HG03439 (cell line): ENCODE measurements around the gene CT47C1.
"Not testable (repeated sequence)": the region's sequence is repeated elsewhere in the genome, so short reads cannot be mapped to it uniquely, and the experiment has no call there.

Experiments
- ATAC-seq: cut with Tn5 transposase; IDR thresholded peaks from one replicate; pipeline ENCODE4 v1.9.1; 2021; ENCODE audit warnings: mild to moderate bottlenecking, moderate library complexity; ENCODE audit not compliant: unreplicated experiment

The CT47C1 gene

DNA sequence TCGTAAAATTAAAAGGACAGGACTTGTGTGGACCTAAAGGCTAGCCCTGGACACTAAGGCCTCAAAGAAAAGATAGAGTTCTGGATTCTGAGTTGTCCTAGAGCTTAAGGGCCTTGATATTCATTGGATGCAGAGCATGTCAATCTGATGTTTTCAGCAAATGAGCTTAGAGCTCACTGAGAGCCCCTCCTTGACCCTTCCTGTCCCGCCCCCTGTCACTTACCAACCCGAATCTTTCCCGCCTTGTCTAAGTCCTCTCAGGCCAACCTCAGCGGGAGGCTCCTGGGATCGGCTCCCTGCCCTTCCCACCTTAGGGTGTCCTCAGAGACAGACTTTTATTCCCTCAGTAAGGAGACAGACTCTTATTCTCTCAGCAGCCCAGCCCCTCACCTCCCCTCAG lies at the start of gene CT47C1:
TSS of gene CT47C1 (plus strand) at position 250 of the 400 bp plus-strand sequence. CDS start 233 bp downstream, outside the sequence.
- no peak for ATAC-seq

DNA sequence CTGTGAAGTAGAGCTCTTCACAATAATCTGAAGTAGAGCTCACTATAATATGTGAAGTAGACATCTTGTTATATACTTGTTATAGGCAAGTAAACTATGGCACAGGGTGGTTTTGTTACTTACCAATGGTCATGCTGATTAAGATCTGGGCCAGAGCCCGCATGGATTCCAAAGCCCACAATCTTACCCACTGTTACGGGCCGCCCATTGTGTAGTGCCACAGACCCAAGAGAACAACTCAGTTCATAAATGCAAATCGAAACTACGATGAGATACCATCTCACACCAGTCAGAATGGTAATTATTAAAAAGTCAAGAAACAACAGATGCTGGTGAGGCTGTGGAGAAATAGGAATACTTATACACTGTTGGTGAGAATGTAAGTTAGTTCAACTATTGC lies 46.9 kb upstream of the CT47C1 start:
- no peak for ATAC-seq

DNA sequence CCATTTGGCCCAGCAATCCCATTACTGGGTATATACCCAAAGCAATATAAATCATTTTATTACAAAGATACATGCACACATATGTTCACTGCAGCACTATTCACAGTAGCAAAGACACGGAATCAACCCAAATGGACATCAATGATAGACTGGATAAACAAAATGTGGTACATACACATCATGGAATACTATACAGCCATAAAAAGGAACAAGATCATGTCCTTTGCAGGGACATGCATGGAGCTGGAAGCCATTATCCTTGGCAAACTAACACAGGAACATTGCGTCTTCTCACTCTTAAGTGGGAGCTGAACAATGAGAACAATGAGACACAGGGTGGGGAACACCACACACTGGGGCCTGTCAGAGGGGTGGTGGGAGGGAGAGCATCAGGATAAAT lies 46.4 kb upstream of the CT47C1 start:
- not testable (repeated sequence) for ATAC-seq

DNA sequence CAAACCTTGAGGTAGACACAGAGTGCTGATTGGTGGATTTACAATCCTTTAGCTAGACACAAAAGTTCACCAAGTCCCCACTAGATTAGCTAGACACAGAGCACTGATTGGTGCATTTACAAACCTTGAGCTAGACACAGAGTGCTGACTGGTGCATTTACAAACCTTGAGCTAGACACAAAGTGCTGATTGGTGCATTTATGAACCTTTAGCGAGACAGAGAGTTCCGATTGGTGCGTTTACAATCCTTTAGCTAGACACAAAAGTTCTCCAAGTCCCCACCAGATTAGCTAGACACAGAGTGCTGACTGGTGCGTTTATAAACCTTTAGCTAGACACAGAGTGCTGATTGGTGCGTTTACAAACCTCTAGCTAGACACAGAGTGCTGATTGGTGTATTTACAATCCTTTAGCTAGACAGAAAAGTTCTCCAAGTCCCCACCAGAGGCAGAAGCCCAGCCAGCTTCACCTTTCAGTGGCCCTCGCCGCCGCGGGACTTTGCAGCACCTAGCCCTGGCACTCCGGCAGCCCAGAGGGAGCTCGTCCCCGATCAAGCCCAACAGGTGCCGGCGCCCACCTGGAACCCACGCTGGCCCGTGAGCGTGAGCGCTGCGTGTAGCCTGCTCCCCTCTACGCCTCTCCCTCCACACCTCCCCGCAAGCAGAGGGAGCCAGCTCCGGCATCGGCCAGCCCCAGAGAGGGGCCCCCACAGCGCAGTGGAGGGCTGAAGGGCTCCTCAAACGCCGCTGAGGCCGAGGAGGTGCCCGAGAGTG lies 44.6 kb upstream of the CT47C1 start:
- ATAC-seq: not testable (repeated sequence)

DNA sequence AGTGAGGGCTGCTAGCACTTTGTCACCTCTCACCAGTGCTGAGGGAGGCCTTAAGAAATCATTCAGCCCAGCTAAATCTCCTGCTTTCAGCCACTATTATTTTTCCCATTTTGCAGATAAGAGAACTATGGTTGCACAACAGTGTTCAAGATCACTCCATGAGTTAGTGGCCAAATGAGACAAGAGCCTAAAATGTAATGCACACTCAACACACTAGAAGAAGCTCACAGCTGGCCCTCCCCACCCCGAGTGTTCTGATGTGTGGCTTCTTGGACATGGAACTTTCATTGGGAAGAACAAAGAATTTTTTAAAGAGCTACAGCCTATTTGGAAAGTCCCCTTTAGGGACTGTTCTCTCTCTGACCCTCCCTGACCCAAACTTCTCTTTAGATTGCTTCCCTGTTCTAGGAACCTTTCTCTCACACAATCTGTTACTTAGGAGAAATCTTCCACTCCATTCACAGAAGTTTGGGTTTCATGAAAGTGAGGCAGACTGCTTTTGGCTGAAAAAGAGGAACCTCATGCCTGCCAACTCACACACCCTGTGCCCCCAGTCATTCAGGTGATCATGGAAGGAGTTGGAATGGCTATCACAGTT lies 44.0 kb upstream of the CT47C1 start:
- ATAC-seq: no peak

DNA sequence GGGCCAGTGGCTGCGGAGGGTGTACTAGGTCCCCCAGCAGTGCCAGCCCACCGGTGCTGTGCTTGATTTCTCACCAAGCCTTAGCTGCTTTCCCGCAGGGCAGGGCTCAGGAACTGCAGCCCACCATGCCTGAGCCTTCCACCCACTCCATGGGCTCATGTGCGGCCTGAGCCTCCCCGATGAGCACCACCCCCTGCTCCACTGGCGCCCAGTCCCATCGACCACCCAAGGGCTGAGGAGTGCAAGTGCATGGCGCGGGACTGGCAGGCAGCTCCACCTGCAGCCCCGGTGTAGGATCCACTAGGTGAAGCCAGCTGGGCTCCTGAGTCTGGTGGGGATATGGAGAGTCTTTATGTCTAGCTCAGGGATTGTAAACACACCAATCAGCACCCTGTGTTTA lies 43.1 kb upstream of the CT47C1 start:
- not testable (repeated sequence) for ATAC-seq

DNA sequence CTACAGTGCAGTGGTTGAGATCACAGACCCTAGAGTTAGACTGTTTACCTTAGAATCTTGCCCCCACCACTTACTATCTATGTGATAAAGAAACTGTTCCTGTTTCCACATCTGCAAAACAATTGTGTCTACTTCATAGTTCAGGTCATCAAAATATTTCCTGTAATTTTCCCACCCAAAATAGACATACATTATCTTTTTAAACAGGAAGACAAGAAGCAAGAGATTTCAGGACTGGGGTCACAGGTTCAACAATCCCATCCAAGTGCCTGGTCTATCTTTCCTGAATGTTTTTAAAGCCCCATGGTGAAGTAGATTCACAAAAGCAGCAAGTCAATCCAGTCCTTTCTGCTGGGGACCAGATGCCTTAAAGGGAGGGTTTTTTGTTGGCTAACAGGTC lies 41.8 kb upstream of the CT47C1 start:
- ATAC-seq: no peak

DNA sequence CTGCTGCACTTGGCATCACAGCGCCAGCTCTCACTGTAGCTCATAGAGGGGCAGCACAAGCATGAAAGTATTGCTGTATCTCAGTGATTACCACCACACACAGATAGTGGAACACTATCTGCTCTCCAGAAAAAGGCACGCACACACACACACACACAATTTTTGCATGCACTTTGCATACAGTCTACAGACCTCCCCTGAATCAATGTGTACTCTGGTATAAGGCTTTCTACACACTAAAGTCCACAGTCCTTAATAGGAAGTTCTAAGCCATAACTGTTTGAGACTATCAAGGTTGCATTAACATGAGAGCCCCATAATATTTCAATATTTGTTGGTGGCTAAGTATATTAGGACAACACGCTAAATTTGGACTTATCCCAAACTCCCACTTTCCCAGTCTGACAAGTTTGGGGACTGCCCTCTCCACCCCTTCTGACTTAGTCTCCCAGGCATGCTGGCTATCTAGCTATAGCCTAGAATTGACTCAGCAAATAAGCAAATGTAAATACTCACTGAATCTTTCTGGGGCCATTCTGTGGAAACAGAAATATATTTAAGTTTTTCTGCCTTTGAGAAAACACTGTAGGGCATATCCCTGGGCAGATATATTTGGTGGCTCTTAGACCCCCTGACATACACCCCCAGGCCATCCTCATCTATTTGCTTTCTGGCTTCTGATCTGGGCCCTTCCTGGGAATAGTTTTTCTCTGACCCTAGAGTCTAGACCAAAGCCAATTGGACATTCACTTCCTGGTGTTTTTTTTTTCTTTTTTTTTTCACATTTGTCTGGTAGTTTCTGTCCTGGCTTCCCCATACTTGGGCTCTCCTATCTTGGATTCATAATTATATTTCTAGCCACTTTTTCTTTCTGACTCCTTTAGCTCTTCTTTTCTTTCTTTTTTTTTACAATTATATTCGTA lies 36.4 kb upstream of the CT47C1 start:
- no peak for ATAC-seq

DNA sequence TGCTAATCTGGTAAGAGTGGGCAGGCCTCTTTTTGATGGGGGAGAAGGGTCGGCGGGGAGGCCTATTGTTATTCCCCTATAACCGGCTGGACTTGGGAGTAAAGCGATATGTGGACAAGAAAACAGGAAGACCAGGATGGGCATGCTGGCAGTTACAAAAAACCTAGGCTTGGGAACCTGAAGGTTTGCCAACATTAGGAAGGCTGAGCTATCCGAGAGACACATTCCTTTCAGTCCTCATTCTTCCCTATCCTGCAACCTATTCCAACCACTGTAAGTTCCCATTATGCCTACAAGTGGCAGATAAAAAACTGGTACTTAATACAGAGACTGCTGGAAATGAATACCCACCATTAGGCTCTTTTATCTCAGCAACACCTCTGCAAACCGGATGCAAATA lies 32.4 kb upstream of the CT47C1 start:
- ATAC-seq: no peak

DNA sequence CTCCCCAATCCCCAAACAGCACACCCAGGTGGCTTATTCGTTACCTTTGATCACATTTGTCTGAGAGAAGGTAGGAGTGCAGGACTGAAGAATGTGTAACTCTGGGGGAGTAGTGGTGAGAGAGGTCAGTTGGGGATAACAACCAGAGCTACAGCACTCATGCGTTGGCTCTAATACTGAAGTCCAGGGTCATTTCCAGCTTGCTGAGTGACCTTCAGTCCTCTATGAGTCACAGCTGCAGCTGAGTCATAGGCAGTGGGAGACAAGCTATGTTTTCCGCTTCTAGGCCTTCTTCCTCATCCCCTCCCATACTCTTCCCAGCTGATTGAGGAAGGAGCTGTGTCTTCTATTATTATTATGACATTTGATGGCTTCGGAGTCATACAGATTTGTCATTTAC lies 31.6 kb upstream of the CT47C1 start:
- ATAC-seq: no peak

DNA sequence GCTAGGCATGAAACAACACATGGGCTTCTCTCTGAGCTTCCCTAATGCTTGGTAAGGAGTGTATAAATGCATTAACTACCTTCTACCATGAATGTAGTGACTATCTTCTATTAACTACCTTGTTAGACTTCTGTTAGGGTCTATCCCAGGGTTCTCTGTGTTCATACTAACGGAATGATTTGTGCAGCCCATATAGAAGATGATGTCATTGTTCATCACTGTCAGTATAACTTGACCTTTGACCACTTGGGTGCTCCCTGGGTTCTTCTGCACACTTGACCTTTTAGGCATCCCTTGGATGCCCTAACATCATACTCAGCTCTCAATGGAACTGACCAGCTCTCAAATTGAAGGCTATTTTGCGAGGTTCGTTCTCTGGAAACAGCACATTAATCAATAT lies 30.8 kb upstream of the CT47C1 start:
- ATAC-seq: no peak

DNA sequence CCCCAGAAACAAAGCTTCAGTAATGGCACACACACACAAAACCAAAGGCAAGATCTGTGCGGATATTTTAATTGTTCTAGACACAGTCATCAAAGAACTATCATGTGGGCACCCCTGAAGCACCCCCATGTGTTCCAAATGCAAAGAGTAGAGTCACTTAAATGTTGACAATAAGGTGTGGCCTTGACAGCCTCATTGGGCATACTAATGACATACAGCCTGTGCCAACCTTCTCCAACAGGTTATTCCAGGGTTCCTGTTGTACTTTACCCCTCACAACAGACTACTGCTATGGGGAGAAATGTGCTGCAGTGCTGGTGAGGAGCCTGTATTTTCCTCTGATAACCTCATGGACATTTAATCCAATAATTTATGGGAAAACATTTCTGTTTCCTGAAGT lies 29.8 kb upstream of the CT47C1 start:
- no peak for ATAC-seq

DNA sequence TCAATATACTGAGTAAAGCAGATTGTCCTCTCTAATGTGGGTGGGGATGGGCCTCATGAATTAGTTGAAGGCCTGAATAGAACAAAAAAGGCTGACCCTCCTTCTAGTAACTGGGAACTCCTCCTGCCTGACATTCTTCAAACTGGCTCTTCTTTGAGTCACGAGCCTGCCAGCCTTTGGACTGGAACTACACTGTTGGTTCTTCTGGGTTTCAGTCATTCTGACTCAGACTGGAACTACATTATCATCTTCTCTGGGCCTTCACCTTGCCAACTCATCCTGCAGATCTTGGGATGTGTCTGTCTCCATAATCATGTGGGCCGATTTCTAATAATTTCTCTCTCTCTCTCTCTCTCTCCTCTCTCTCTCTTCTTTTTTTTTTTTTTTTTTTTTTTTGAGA lies 26.9 kb upstream of the CT47C1 start:
- ATAC-seq: no peak

DNA sequence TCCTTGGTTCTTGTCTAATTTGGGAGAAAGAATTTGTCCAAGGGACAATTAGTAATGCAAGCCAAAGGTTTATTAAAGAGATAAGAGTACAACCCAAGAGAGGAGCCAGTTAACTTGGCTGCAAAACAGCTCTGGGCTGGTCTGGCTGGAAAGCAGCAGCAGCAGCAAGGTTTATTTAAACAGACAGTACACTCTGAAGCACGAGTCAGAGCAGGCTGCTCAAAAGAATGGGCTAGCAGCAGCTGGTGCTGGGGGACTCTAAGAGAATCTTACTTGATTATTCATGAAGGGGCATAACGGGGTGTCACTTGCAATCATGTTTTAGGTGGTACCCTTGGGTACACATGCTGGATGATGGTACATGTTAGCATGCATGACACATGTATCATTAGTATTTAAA lies 17.1 kb upstream of the CT47C1 start:
- no peak for ATAC-seq

DNA sequence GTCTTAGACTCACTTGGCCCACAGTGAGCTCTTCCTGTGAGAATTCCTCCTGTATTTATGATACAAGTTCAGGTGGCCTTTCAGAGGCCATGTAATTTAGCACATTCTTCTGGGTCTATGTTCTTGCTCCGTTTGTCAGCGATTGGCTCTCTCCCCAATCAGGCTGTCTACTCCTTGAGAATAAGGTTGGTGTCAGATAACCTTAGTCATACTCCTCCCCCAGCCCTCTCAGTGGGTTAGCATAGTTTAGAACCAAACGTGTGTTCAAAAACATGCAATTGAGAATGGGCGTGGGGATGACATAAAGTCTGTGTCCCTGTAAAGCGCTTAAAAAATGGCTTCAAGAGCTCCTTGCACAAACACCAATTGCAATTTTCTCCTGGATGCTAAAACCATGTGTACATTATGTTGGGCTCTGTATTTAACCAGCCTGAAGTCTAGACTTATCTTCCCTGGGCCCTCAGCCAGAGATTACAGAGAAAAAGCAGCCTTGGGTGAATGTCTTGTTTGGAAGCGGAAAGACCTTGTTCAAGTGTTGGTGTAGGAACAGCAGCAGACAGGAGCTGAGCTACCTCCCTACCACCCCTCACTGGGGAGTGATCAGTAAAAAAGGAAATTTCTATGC lies 9.9 kb upstream of the CT47C1 start:
- no peak for ATAC-seq

DNA sequence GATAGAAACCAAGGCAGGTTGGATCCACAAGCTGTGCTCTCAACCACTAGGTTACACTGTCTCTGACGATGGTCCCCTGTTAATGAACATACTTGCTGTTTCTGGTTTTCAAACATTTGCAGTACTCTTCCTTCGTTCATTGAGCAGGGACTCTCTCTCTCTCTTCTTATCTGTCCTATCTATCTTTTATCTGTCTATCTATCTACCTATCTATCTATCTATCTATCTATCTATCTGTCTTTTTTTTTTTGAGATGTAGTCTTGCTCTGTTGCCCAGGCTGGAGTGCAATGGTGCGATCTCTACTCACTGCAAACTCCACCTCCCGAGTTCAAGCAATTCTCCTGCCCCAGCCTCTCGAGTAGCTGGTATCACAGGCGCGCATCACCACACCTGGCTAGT lies 9.4 kb upstream of the CT47C1 start:
- no peak for ATAC-seq

DNA sequence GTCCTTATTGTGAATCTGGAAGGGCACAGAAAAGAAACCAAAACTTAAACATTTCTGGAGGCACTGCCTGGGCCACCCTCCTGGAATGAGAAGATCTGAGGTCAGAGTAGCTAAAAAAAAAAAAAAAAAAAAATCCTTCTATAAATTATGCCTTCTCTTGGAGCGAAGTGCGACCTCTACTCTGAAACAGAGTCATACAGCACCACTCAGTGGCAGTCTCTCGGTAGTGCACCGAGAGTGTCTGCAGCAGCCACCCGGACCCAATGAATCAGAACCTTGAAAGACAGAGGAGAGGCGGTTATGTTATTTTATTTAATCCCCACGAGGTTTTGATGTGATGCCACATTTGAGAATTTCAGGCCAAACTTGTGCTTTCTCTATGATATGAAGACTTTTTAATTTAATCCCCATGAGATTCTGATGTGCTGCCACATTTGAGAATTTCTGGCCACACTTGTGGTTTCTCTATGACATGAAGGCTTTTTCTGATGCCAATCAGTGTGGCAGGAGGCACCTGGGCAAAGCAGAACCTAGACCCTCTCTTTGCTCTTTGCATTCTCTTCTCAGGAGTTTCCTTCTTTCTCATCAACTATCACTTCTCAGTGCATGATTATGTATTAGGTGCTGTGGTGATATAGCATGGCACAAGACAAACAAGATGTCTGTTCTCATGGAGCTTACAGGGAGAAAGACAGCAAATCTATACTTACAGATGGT lies 5.6 kb upstream of the CT47C1 start:
- no peak for ATAC-seq

DNA sequence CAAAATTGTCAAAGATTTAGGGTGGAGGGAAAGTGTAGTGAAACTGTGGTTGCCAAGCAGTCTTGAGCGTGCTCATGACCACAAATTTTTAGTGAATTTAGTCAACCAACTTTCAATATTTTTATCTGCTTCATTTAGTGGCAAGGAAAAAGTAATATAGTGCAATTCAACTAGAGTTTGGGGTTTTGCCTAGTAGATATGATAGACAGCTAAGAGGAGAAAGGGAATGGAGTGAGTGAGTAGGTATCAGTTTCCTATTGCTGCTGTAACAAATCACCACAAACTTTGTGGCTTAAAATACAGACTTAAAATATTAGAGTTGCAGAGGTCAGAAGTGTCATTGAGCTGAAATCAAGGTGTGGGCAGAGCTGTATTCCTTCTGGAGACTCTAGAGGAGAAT lies 3.7 kb upstream of the CT47C1 start:
- no peak for ATAC-seq

DNA sequence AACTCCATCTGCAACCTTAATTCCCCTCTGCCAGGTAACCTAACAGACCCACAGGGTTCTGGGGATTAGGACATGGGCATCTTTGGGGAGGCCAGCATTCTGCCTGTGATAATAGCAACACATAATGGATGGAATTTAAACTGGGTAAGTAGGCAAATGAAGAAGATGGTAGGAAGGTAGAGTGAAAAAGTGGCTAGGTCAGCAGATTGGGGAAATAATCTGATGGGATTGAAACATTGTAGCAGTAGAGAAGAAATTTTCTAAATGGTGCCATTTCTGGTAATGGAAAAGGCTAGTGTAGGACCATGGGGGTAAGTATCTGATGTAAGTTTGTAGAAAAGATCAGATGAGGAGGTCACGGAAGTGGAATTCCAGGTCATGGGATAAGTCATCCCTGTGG lies 3.0 kb upstream of the CT47C1 start:
- ATAC-seq: no peak

DNA sequence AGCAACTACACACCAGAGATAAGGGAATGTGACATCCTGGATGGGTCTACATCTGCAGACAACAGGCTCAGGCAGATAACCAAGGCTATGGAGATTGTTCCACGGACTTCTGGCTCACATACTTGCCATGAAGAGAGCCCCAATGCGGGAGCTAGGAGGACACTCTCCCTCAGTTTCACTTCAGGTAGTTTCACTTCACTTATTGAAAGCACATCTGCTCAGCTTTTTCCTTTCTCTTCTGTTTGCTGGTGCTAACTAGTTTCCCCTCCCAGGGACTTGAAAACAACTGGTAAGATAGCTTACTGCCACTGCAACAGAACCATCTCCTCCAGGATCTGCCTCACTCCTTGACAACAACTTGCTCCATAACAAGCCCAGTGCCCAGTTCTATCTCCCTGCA lies 1.4 kb upstream of the CT47C1 start:
- ATAC-seq: no peak
